B cell (primary cell): ENCODE data around the gene ZMAT5.

Experiments used
- CTCF ChIP-seq: fragments of 200-600 bp; IDR thresholded peaks from one replicate; pipeline ENCODE4 v1.8.0; 2022; ENCODE audit warnings: antibody characterized with exemption, mild to moderate bottlenecking
- EZH2 ChIP-seq: IDR thresholded peaks from 2 replicates; pipeline ENCODE4 v1.6.1; 2012; ENCODE audit warnings: borderline replicate concordance, low read depth, mild to moderate bottlenecking, moderate library complexity, low read length; ENCODE audit not compliant: insufficient read depth, poor library complexity, severe bottlenecking

GRCh38 chr22:29707471-29707870, 59.3 kb downstream of the ZMAT5 start:
- TF ChIP-seq CTCF = no peak
- no peak for TF ChIP-seq EZH2
